ENCODE results near the gene REPS2.

REPS2 gene

GRCh38 chrX:17000751-17001150 lies 54.3 kb downstream of the REPS2 start:
- DNase-seq (ENCODE audit: low read depth, low spot score) = no peak

- DNase-seq (ENCODE audit: low read depth, low spot score) = no peak
These were observed 59.4 kb downstream of the REPS2 start for GRCh38 chrX:17005712-17006368.

- DNase-seq (ENCODE audit: low read depth, low spot score) = peak; percentile 33
These were observed 60.8 kb downstream of the REPS2 start for GRCh38 chrX:17007134-17007768.

- DNase-seq (ENCODE audit: low read depth, low spot score) = no peak
These were observed 63.6 kb downstream of the REPS2 start for GRCh38 chrX:17009856-17010625.

- DNase-seq (ENCODE audit: low read depth, low spot score) = no peak
These were observed 66.0 kb downstream of the REPS2 start for GRCh38 chrX:17012465-17012864.

- no peak for DNase-seq (ENCODE audit: low read depth, low spot score)
These were observed 67.8 kb downstream of the REPS2 start for GRCh38 chrX:17014216-17014615.

- DNase-seq (ENCODE audit: low read depth, low spot score) = no peak
These were observed 70.7 kb downstream of the REPS2 start for GRCh38 chrX:17017134-17017533.

GRCh38 chrX:17020356-17020755 lies 73.9 kb downstream of the REPS2 start:
- DNase-seq (ENCODE audit: low read depth, low spot score) = no peak

- no peak for DNase-seq (ENCODE audit: low read depth, low spot score)
These were observed 74.7 kb downstream of the REPS2 start for GRCh38 chrX:17020851-17021821.

GRCh38 chrX:17021851-17022604 lies 75.6 kb downstream of the REPS2 start:
- peak; percentile 67 for DNase-seq (ENCODE audit: low read depth, low spot score)

- DNase-seq (ENCODE audit: low read depth, low spot score) = no peak
These were observed 77.2 kb downstream of the REPS2 start for GRCh38 chrX:17023661-17024060.

GRCh38 chrX:17024886-17025285 lies 78.4 kb downstream of the REPS2 start:
- DNase-seq (ENCODE audit: low read depth, low spot score) = no peak

GRCh38 chrX:17025621-17026302 lies 79.3 kb downstream of the REPS2 start:
- DNase-seq (ENCODE audit: low read depth, low spot score) = no peak

- DNase-seq (ENCODE audit: low read depth, low spot score) = no peak
These were observed 81.5 kb downstream of the REPS2 start for GRCh38 chrX:17027931-17028330.

GRCh38 chrX:17028356-17028755 lies 81.9 kb downstream of the REPS2 start:
- no peak for DNase-seq (ENCODE audit: low read depth, low spot score)

GRCh38 chrX:17030092-17030491 lies 83.6 kb downstream of the REPS2 start:
- no peak for DNase-seq (ENCODE audit: low read depth, low spot score)

- peak; percentile 45 for DNase-seq (ENCODE audit: low read depth, low spot score)
These were observed 84.3 kb downstream of the REPS2 start for GRCh38 chrX:17030580-17031270.

GRCh38 chrX:17031827-17032226 lies 85.4 kb downstream of the REPS2 start:
- no peak for DNase-seq (ENCODE audit: low read depth, low spot score)

- peak; percentile 93 for DNase-seq (ENCODE audit: low read depth, low spot score)
These were observed 85.9 kb downstream of the REPS2 start for GRCh38 chrX:17032351-17032750.

- no peak for DNase-seq (ENCODE audit: low read depth, low spot score)
These were observed 86.8 kb downstream of the REPS2 start for GRCh38 chrX:17033225-17033624.

All from astrocyte of the hippocampus (primary cell).